HG03378 (cell line): Measurements from ENCODE around the gene ERVV-1.
"Not testable (repeated sequence)": the region's sequence is repeated elsewhere in the genome, so short reads cannot be mapped to it uniquely, and the experiment has no call there.

ENCODE experiments used
- ATAC-seq: cut with Tn5 transposase; IDR thresholded peaks from one replicate; pipeline ENCODE4 v1.9.1; 2021; ENCODE audit warnings: mild to moderate bottlenecking, moderate library complexity; ENCODE audit not compliant: unreplicated experiment

Gene ERVV-1, protein sequence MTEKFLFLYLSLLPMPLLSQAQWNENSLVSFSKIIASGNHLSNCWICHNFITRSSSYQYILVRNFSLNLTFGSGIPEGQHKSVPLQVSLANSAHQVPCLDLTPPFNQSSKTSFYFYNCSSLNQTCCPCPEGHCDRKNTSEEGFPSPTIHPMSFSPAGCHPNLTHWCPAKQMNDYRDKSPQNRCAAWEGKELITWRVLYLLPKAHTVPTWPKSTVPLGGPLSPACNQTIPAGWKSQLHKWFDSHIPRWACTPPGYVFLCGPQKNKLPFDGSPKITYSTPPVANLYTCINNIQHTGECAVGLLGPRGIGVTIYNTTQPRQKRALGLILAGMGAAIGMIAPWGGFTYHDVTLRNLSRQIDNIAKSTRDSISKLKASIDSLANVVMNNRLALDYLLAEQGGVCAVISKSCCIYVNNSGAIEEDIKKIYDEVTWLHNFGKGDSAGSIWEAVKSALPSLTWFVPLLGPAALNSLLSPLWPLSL

DNA sequence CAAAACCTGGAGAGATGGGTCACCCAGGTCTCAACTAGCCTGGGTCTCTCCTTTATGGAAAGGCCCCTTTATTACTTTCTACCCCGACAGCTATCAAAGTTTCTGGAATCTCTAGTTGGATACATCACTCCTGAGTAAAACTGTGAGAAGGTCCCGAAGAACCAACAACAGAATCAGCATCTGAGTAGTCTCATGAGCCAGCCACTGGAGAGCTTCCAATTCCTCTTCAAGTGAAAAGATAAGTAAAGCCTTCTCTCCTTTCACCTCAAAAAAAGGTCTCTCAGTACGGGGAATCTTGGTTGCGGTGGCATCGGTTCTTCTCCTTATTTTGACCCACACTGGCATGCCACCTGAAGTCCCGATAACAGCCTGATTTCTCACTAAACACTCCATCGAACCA lies at the start of gene ERVV-1:
Gene ERVV-1 (plus strand): TSS at position 301 of the 400 bp plus-strand sequence. CDS start 170 bp downstream, outside the sequence.
- ATAC-seq = no peak

DNA sequence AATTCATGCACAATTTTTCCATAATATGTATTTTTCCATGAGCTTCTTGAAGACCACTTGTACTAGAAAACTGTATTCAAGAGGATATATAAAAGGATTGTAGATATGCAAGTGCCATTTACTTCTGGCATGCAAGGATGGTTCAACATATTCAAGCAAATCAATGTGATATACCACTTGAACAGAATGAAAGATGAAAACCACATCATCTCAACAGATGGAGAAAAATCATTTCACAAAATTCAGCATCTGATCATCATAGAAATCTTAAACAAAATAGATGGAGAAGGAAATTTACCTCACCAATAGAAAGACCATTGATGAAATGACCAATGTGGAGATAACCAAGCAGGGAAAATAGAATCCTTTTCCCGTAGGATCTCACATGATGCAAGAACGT lies 45.9 kb upstream of the ERVV-1 start:
- ATAC-seq = no peak

DNA sequence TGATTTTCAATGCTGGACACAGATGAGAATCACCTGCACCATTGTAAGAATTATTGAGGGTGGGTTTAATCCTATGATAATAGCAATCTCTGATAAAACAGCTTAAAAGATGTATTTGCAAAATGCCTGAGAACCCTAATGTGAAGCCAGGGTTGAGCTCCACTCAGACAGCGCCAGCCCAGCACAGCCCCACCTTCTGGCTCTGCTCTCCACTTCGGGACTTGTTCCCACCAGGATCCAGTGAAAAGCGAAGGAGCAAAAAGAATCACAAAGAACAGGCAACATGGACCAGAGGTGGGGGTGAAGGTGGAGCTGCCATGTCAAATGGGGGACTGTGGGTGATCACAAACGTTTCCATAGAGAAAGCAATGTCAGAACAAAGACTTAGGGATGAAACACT lies 32.4 kb upstream of the ERVV-1 start:
- ATAC-seq = no peak

DNA sequence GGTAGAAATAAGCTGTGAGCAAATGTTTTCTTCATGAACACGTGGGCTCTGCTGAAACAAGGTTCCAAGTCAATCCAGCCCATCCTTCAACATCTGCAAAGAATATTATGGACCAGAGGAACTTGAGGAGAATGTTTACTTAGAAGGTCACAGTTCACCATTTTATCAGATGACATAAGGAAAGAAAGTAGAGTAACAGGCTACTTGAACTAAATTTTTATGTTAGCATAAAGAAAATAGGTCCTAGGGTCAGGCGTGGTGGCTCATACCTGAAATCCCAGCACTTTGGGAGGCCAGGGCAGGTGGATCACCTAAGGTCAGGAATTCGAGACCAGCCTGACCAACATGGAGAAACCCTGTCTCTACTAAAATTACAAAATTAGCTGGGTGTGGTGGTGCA lies 30.6 kb upstream of the ERVV-1 start:
- not testable (repeated sequence) for ATAC-seq

DNA sequence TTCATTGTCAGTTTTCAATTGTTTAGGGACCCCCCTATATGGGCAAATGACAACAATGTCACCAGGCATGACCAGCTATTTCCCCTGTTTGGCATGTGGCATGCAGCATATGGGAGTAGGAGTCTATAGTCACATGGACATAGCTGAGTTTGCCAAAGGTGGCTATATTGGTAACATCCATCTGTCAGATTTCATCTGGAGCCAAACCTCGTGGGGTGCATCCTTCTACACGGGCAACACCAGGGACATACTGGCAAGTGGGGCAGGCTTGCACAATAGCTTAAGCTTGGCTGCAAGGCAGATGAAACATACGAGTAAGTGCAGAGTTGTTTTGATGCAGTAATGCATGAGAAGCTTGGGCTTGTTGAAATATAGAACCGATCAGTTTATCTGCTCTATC lies 26.5 kb upstream of the ERVV-1 start:
- ATAC-seq = no peak

DNA sequence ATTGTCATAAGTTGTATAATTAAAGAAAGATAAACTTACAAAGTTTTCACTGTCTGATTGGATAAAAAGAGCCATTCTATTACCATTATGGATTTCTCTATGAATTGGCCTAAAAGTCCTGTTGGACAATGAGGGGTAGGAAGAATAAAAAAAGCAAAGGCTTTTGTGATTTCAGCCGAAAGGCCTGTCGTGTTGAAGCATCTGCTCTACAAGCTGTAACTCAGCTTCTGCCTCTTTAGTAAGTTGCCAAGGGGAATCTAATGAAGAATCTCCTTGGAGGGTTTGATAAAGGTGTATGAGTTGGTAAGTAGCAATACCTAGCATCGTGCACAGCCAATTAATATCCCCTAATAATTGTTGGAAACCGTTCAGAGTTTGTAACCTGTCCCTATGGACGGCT lies 25.2 kb upstream of the ERVV-1 start:
- ATAC-seq = no peak

DNA sequence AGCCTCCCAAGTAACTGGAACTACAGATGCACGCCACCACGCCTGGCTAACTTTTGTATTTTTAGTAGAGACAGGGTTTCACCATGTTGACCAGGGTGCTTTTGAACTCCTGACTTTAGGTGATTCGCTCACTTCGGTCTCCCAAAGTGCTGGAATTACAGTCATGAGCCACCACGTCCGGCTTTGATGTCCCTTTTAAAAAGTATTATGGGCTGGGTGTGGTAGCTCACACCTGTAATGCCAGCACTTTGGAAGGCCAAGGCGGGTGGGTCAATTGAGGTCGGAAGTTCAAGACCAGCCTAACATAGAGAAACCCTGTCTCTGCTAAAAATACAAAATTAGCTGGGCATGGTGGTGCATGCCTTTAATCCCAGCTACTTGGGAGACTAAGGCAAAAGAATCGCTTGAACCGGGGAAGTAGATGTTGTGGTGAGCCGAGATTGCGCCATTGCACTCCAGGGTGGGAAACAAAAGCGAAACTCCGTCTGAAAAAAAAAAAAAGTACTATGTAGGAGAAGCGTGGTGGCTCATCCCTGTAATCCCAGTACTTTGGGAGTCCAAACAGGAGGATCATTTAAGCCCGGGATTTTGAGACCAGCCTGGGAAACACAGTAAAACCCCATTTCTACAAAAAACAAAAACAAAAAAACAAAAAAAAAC lies 22.8 kb upstream of the ERVV-1 start:
- no peak for ATAC-seq

DNA sequence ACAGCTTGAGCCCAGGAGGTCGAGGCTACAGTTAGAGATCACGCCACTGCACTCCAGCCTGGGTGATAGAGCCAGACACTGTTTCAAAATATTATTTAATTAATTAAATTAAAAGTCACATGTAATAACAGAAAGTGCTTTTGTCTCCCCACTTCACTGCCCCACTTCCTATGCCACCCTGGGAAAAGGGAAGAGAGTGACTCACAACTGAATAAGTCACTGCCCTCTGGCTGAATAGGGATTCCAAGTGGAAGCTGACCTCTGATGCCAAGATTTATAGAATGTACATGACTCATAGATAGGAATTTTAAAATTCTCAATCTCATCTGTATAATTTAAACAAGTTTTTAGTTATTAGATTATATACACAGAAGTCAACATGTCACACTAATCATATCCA lies 22.2 kb upstream of the ERVV-1 start:
- no peak for ATAC-seq

DNA sequence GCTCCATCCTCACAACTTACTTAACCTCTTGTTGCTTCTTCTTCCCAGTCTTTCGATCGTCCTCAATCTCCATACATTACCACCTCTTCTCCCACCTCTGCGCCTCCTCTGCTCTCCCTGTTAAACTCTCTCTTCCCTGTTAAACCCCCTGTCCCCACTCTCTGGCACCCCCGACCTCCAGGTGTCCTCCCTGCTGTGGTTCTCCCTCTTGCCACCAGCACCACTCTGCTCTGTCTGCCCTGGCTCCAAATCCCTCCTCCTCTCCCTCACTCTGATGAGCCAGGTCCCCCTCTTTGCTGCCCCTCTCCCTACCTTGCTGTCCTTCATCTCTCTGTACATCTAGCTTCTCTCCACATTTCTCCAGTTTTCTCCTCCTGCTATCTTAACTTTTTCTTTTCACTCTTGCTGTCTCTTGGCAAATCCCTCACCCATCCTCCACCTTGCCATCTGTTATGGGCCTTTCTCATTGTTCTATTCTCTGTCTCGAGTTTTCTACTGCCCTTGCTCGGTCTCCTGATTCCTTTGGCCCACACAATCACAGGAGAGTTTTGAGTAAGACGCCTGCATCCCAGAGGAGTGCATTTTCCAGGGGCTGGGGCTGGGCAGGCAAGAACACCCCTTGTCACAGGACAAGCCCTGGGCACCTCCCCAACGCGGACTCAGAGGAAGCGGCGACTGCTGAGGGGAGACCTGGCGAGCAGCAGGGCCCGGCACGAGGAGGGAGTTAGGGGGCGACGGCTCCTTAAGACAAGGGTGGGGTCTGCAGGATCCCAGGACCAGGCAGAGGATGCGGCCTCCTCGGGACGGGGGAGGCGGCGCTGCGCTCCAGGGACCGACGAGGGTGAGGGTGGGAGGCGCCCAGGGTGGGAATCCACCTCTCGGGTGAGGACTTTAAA lies 21.4 kb upstream of the ERVV-1 start:
- ATAC-seq = no peak

DNA sequence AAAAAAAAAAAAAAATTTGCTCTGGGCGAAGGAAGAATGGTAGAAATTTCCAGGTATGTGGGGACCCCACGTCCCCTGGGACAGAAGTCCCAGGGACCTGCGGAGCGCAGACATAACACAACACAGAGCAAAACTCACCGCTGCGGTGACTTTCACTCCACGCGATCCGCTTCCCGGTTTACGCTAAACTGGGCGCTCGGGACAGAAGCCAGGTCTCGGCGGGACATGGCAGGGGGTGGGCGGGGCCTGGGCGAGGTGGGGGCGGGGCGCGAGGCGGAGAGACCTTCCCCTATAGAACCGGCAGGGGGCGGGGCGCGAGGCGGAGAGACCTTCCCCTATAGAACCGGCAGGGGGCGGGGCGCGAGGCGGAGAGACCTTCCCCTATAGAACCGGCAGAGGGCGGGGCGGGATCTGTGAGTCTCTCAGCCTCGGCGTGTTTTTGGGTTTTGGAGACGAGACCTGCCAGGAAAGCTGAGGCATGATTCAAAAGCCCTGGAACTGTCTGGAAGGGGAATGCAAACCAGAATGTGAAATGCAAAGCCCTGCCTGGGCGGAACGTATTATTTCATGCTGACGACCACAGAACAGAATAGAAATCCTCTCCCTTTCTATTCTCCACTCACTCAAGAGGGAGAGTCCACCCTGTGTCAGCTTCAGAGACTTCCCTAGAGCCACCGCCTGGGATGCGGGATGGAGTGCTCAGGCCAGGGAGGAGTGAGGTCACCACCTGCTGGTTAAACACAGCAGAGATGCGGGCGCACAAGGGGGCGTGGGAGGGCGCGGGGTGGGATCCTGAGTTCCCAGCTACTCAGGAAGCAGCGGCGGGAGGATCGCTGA lies 20.2 kb upstream of the ERVV-1 start:
- no peak for ATAC-seq

DNA sequence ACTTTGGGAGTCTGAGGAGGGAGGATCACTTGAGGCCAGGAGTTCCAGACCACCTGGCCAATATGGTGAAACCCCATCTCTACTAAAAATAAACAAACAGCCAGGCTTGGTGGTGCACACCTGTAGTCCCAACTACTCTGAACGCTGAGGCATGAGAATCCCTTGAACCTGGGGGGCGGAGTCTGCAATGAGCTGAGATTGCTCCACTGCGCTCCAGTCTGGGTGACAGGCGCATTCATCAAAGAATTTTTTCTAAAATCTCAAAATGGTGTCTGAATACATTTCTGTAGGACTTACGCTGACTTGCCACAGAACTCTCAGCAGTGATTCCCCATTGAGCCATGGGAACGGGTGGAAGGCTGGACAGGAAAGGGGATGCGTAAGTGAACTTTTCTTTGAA lies 18.0 kb upstream of the ERVV-1 start:
- no peak for ATAC-seq

DNA sequence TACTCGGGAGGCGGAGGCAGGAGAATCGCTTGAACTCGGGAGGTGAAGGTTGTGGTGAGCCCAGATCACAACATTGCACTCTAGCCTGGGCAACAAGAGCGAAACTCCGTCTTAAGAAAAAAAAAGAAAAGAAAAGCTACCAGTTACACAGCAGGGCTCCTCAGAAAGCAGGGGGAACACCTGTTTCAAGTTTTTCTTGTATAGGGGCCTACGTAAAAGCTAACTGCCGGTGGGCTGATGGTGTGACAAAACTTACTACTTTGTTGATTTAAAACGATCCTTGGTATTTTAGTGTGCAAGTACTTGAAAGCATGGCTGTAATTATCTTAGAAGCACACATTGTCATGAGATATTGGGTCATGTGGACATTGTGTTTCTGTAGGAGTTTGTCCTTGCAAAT lies 15.7 kb upstream of the ERVV-1 start:
- ATAC-seq = no peak

DNA sequence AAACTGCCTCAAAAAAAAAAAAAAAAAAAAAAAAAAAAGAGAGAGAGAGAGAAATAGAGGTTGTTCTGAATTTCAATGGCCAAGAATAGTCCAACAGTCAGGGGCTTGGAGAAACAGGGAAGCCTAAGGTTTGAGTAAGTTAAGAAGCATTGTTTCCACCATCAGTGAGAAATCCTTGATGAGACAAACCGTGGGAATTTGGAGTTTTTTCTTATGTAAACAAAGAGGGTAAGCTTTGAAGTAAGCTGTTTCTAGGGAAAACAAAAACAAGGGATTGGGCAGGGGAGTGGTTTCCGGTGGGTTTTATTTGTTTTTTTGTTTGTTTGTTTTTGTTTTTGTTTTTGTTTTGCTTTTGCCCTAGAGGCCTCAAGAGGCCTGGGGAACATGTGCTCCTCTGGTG lies 11.2 kb upstream of the ERVV-1 start:
- ATAC-seq = no peak

DNA sequence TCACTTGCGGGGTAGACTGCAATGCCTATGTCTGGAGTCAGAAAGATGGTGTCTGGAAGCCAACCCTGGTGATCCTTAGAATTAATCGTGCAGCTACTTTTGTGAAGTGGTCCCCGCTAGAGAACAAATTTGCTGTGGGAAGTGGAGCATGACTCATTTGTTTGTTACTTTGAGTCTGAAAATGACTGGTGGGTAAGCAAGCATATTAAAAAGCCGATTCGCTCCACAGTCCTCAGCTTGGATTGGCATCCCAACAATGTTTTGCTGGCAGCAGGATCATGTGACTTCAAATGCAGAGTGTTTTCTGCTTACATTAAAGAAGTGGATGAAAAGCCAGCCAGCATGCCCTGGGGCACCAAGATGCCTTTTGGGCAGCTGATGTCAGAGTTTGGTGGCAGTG lies 9.5 kb upstream of the ERVV-1 start:
- ATAC-seq = no peak

DNA sequence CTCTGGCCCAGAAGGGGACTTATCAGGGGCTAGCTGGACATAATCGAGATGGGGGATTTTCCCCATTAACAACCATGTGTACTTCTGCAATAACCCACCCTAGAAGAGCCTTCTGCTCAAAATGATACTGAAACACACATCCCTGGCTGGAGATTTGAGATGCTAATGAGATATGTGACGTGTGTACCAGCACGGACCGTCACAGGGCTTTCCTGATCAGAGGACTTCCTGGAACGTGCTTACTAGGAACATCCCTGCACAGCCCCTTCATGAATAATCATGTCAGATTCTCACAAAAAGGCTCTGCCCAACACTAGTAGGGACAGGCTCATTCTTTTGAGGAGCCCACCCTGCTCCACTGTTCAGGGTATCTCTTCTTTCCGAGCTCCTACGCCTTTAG lies 6.5 kb upstream of the ERVV-1 start:
- ATAC-seq = no peak

DNA sequence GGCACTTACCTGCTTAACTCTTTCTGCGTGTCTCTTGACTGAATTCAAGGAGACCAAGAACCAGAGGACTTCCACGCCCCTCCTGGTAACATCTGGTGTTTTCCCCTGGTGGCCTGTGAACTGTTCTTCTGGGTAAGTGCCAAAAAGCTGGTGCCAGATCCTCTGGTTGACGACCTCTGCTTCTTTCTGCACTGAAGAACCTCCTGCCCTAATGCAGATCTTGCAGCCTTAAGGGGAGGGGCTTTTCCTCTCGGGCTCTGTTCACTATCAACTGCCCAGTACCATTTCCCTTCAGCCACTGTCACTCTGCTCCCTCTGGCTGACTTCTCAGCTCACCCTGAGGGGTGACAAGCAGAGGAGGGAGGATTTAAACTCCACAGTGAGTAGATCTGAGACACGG lies 6.1 kb upstream of the ERVV-1 start:
- ATAC-seq = no peak

DNA sequence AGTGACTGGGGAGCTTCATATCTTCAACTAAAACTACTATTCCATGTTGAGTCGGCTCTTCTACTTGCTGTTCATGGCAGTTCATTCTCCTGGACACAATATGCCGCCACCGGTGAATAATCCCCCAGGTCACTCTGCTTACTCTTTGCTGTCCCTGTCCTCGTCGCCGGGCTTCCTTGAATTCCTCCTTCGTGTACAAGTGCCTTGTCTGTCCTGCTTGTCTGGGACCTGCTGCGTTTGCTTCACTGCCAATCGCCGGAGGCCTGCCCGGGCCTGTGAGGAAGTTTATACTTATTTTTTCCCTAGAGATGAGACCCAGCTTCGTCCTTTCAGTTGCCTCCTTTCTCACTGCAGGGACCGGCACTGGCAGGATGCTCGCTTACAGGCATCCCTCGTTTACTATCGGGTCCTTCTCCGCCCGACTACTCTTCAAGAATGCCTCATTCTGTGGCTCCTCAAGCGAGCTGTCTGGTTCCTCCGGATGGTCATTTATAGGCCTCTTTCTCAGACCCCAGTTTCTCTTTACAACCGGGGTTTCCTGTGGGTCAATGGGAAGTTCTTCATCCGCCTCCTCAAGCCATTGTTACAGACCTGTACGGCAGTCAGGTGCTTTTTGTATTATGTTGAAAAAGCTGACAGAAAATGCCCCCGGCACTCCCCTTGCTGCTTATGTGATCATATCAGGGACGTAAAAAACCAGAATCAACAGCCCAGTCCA lies 5.5 kb upstream of the ERVV-1 start:
- no peak for ATAC-seq

DNA sequence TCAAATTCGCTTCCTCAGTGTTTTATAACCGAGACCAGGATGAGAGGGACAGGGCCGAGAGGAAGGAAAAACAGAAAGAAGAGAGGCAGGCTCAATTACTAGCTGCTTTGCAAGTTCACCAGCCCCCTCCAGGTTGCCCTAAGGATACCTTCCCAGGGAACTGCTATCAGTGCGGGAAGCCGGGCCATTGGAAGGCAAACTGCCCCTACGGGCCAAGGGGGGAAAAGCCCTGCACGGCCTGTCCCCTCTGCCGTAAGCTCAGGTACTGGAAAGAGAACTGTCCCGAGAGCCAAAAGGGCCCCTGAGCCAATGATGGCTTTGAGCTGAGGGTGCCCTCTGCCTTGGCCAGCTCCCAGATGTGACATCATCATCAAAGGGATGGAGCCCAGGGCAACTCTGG lies 3.2 kb upstream of the ERVV-1 start:
- ATAC-seq = no peak

DNA sequence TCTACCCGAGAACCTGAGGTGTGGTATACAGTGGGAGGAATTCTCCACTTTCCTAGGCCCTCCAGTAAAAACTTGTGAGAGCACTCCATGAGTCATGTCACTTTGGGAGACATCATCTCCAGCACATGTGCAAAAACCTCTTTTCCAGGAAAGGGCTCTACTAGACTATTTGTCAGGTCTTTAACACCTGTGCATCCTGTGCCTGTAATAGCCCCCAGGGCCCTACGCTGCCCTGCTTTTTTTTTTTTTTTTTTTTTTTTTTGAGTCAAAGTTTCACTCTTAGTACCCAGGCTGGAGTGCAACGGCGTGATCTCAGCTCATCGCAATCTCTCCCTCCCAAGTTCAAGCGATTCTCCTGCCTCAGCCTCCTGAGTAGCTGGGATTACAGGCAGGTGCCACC lies 1.7 kb upstream of the ERVV-1 start:
- no peak for ATAC-seq

DNA sequence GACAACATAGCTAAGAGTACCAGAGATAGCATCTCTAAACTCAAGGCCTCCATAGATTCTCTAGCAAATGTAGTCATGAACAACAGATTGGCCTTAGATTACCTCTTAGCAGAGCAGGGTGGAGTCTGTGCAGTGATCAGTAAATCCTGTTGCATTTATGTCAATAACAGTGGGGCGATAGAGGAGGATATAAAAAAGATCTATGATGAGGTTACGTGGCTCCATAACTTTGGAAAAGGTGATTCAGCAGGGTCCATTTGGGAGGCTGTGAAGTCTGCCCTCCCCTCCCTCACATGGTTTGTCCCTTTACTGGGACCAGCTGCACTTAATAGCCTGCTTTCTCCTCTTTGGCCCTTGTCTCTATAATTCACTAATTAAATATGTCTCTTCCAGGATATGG lies 1.4 kb downstream of the ERVV-1 start:
- no peak for ATAC-seq
